Measurements from ENCODE around the gene OLIG1.

Gene OLIG1, protein sequence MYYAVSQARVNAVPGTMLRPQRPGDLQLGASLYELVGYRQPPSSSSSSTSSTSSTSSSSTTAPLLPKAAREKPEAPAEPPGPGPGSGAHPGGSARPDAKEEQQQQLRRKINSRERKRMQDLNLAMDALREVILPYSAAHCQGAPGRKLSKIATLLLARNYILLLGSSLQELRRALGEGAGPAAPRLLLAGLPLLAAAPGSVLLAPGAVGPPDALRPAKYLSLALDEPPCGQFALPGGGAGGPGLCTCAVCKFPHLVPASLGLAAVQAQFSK

DNA sequence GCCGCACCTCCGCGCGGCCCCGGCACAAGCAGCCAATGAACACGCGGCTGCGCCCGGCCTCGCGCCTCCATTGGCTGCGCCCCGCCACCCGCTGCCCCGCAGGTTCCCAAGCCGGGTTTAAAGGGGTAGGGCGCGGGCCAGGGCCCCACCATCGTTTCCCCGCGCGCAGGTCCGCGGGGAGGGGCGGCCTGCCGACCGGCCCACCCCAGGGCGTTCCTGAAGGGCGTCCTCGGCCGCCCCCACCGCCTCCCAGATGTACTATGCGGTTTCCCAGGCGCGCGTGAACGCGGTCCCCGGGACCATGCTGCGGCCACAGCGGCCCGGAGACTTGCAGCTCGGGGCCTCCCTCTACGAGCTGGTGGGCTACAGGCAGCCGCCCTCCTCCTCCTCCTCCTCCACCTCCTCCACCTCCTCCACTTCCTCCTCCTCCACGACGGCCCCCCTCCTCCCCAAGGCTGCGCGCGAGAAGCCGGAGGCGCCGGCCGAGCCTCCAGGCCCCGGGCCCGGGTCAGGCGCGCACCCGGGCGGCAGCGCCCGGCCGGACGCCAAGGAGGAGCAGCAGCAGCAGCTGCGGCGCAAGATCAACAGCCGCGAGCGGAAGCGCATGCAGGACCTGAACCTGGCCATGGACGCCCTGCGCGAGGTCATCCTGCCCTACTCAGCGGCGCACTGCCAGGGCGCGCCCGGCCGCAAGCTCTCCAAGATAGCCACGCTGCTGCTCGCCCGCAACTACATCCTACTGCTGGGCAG lies at the start of gene OLIG1:
Gene OLIG1, plus strand, starts transcription at position 148 of the 750 bp plus-strand sequence. Its CDS starts 106 bp downstream, at position 254.
- CTCF ChIA-PET = no interaction called here
- no peak for DNase-seq (ENCODE audit: low read depth, low spot score)

DNA sequence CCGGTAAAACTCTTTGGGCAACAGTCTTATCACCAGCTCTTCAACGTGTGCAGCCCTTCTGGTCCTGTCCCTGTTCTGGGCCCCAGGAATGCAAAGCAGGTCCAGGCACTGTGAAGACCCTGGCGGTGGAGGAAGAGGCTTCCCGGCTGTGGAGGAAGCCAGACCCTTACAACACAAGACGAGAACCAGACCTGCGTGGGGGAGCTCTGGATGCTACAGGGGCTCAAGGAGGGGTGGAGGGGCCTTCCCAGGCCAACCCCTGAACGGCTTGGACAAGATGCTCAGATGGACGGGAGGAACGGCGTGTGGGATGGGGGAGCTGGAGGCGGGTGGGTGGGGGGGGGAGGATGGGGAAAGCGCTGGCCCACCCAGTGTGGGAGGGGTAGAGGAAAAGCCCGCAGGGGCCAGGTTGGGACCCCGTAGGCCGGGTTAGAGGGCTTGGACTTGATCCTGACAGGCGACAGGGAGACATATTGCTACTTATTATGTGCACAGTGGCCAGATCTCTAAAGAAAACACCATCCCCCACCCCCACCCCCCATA lies 49.3 kb upstream of the OLIG1 start:
- ChIA-PET CTCF (interaction anchor here (1.1 to 1.7 kb wide), 2 partner anchors 26 to 176 kb away, joined by 3 to 4 read pairs; no protein-coding TSS in a partner anchor), POLR2A (no interaction called here)
- no peak for DNase-seq (ENCODE audit: low read depth, low spot score)
- no peak overlapping the region for H3K4me3 ChIP-seq (ENCODE audit: low read depth, low read length)
- TF ChIP-seq, protein P1, sequence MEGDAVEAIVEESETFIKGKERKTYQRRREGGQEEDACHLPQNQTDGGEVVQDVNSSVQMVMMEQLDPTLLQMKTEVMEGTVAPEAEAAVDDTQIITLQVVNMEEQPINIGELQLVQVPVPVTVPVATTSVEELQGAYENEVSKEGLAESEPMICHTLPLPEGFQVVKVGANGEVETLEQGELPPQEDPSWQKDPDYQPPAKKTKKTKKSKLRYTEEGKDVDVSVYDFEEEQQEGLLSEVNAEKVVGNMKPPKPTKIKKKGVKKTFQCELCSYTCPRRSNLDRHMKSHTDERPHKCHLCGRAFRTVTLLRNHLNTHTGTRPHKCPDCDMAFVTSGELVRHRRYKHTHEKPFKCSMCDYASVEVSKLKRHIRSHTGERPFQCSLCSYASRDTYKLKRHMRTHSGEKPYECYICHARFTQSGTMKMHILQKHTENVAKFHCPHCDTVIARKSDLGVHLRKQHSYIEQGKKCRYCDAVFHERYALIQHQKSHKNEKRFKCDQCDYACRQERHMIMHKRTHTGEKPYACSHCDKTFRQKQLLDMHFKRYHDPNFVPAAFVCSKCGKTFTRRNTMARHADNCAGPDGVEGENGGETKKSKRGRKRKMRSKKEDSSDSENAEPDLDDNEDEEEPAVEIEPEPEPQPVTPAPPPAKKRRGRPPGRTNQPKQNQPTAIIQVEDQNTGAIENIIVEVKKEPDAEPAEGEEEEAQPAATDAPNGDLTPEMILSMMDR (IDR thresholded peaks at IDR 0.05; ENCODE audit: insufficient read depth, low read length, missing control alignments) = no peak

More for the DNA sequence above, at the start of gene OLIG1:
- no peak within 1 kb of the TSS for H3K4me3 ChIP-seq (ENCODE audit: low read depth, low read length)
- POLR2A ChIA-PET = no interaction called here
- TF ChIP-seq, protein P1 (IDR thresholded peaks at IDR 0.05; ENCODE audit: insufficient read depth, low read length, missing control alignments) = no peak

DNA sequence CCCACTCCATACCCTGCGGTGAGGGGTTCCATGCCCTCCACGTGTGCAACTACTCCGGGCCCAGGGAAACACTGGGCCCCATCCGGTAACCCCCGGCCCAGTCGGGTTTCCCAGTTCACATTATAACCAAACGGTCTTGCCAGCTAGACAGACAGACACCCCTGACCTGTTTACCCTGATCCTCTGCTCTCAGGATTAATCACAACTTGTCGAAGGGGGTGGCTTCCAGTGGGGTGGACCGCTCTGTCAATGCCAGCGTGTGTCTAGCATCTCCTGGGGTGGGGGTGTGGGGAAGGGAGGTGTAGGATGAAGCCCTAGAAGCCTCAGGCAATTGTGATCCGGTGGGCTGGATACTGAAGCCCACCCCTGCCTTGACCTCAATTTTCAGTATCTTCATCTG lies 48.8 kb upstream of the OLIG1 start:
- ChIA-PET POLR2A (no interaction called here), CTCF (interaction anchor here (1.1 to 1.7 kb wide), 2 partner anchors 26 to 175 kb away, joined by 3 to 4 read pairs; no protein-coding TSS in a partner anchor)
- H3K4me3 ChIP-seq (ENCODE audit: low read depth, low read length) = no peak overlapping the region
- TF ChIP-seq, protein P1 (IDR thresholded peaks at IDR 0.05; ENCODE audit: insufficient read depth, low read length, missing control alignments) = no peak
- DNase-seq (ENCODE audit: low read depth, low spot score) = no peak

DNA sequence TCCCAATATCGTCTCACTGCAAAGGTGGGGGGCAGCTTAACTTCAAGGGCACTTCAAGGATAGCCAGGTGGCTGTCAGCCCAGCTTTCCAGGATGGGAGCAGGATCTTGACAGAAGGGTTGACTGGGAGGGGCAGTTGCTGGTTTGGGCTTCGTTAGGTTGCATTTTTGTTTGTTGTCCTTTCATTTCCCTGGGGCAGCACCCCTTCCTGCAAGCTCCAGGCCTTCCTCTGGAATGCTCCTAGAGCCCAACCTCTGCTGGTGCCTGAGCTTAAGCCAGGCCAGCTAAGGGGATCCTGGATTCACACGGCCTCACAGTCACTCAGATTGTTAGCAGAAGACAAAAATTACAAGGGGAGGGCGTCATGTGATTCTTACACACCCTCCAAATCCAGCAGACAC lies 48.3 kb upstream of the OLIG1 start:
- TF ChIP-seq, protein P1 (IDR thresholded peaks at IDR 0.05; ENCODE audit: insufficient read depth, low read length, missing control alignments) = no peak
- ChIA-PET CTCF (interaction anchor here (1.7 kb wide), 1 partner anchor 175 kb away, joined by 3 read pairs; no protein-coding TSS in a partner anchor), POLR2A (no interaction called here)
- DNase-seq (ENCODE audit: low read depth, low spot score) = no peak
- no peak overlapping the region for H3K4me3 ChIP-seq (ENCODE audit: low read depth, low read length)

DNA sequence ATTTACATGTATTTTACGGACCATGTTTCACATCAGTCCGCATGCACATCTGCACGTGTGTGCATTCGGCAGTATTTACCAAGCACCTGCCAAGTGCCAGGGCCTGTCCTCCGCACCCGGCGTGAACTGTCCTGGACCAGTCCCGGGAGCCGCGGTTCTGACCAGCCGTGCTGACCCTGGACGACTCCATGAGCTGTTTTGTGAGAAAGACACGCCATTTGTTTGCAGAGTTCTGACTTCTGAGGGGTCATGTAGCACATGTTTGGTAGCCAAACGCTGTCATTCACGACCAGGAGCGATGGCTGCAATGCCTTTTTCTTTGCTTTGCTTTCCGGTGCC lies 47.5 kb upstream of the OLIG1 start:
- no peak for DNase-seq (ENCODE audit: low read depth, low spot score)
- POLR2A ChIA-PET = no interaction called here
- TF ChIP-seq, protein P1 (IDR thresholded peaks at IDR 0.05; ENCODE audit: insufficient read depth, low read length, missing control alignments) = no peak
- H3K4me3 ChIP-seq (ENCODE audit: low read depth, low read length) = no peak overlapping the region
- CTCF ChIA-PET = no interaction called here

Measured in AG04449 (cell line).